HL-60 (cell line): ENCODE data around the gene CES3.
"Not testable (repeated sequence)": the region's sequence is repeated elsewhere in the genome, so short reads cannot be mapped to it uniquely, and the experiment has no call there.

Source experiments
- DNase-seq, 2 experiments: peaks; one replicate each; pipeline ENCODE4 v3.0.0-alpha.2; 2010 to 2020; ENCODE audit warnings: low read depth in 1 of 2, low spot score in 1 of 2
- H3K27ac ChIP-seq: fragments of 250-450 bp; sonication (Bioruptor Pico); replicated peaks from 2 replicates; pipeline ENCODE4 v1.5.1; 2020; ENCODE audit warnings: mild to moderate bottlenecking, moderate library complexity
- H3K27me3 ChIP-seq: fragments of 250-450 bp; sonication (Bioruptor Pico); 2 replicates; pipeline ENCODE4 v1.5.1; 2021; ENCODE audit warnings: mild to moderate bottlenecking, moderate library complexity; ENCODE audit not compliant: insufficient read depth, poor library complexity, severe bottlenecking
- H3K4me3 ChIP-seq: replicated peaks from 2 replicates; pipeline ENCODE4 v1.5.1; 2011; ENCODE audit warnings: mild to moderate bottlenecking, control low read depth, low read length; ENCODE audit not compliant: insufficient read depth
- CTCF ChIP-seq: IDR thresholded peaks from one replicate; pipeline ENCODE4 v1.5.1; 2011; ENCODE audit warnings: low read length, control low read depth, inconsistent platforms; ENCODE audit not compliant: insufficient read depth
- GABPA ChIP-seq: IDR thresholded peaks from 2 replicates; pipeline ENCODE4 v1.6.1; 2012; ENCODE audit warnings: low read depth
- POLR2AphosphoS5 ChIP-seq: IDR thresholded peaks from 2 replicates; pipeline ENCODE4 v1.6.1; 2012; ENCODE audit warnings: low read depth
- REST ChIP-seq: IDR thresholded peaks from 2 replicates; pipeline ENCODE4 v1.6.1; 2012; ENCODE audit warnings: low read depth; ENCODE audit not compliant: insufficient replicate concordance
- SPI1 ChIP-seq: IDR thresholded peaks from 2 replicates; pipeline ENCODE4 v1.6.1; 2012; ENCODE audit warnings: low read depth, mild to moderate bottlenecking, borderline replicate concordance

CES3 gene

GRCh38 chr16:66970775-66971720, 10.0 kb downstream of the CES3 start:
- DNase-seq, result no peak
- no peak for TF ChIP-seq REST
- no peak for TF ChIP-seq POLR2AphosphoS5
- no peak for TF ChIP-seq GABPA
- no peak for TF ChIP-seq SPI1
- no peak for TF ChIP-seq CTCF
- no peak overlapping the region for H3K27ac ChIP-seq
- no peak overlapping the region for H3K4me3 ChIP-seq
- no peaks in the 10 kb centered on the region for H3K27me3 ChIP-seq

- no peak for DNase-seq
- H3K27ac ChIP-seq, result no peak overlapping the region
- no peak for TF ChIP-seq CTCF
- no peak for TF ChIP-seq POLR2AphosphoS5
- TF ChIP-seq GABPA, result no peak
- TF ChIP-seq SPI1, result no peak
- TF ChIP-seq REST, result no peak
- no peak overlapping the region for H3K4me3 ChIP-seq
- H3K27me3 ChIP-seq, result no peaks in the 10 kb centered on the region
Measured at GRCh38 chr16:66972983-66973382, 11.9 kb downstream of the CES3 start.

GRCh38 chr16:66973716-66974115, 12.7 kb downstream of the CES3 start:
- H3K27me3 ChIP-seq, result no peaks in the 10 kb centered on the region
- no peak for DNase-seq
- TF ChIP-seq POLR2AphosphoS5 (no peak), CTCF (no peak), GABPA (no peak), REST (no peak), SPI1 (no peak)
- H3K4me3 ChIP-seq, result no peak overlapping the region
- no peak overlapping the region for H3K27ac ChIP-seq

GRCh38 chr16:66974156-66974931, 13.3 kb downstream of the CES3 start:
- H3K27me3 ChIP-seq, H3K27ac ChIP-seq, DNase-seq, H3K4me3 ChIP-seq: not testable (repeated sequence)

GRCh38 chr16:66974932-66975246, 13.8 kb downstream of the CES3 start:
- H3K27ac ChIP-seq, H3K27me3 ChIP-seq, H3K4me3 ChIP-seq, DNase-seq: not testable (repeated sequence)
